OCI-LY7 (cell line): ENCODE results near the gene KIFC3.

Source experiments
- EZH2phosphoT487 ChIP-seq: fragments of 200-600 bp; sonication (generic); IDR thresholded peaks from 2 replicates; pipeline ENCODE4 v1.6.1; 2018; ENCODE audit warnings: low read depth, borderline replicate concordance, mild to moderate bottlenecking, mixed run types, antibody characterized with exemption, low read length, moderate library complexity, mixed read lengths
- TF ChIP-seq, protein P1 (sequence below): fragments of 200-600 bp; sonication (generic); conservative IDR thresholded peaks from 2 replicates; pipeline ENCODE4 v1.5.1; 2014; ENCODE audit warnings: mild to moderate bottlenecking, antibody characterized with exemption, low read length, moderate library complexity, mixed read lengths

GRCh38 chr16:57837305-57838125, 35.2 kb upstream of the KIFC3 start:
- TF ChIP-seq, protein P1, sequence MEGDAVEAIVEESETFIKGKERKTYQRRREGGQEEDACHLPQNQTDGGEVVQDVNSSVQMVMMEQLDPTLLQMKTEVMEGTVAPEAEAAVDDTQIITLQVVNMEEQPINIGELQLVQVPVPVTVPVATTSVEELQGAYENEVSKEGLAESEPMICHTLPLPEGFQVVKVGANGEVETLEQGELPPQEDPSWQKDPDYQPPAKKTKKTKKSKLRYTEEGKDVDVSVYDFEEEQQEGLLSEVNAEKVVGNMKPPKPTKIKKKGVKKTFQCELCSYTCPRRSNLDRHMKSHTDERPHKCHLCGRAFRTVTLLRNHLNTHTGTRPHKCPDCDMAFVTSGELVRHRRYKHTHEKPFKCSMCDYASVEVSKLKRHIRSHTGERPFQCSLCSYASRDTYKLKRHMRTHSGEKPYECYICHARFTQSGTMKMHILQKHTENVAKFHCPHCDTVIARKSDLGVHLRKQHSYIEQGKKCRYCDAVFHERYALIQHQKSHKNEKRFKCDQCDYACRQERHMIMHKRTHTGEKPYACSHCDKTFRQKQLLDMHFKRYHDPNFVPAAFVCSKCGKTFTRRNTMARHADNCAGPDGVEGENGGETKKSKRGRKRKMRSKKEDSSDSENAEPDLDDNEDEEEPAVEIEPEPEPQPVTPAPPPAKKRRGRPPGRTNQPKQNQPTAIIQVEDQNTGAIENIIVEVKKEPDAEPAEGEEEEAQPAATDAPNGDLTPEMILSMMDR: no peak
- TF ChIP-seq EZH2phosphoT487: no peak
